ENCODE data around the gene ATP1A4.

GRCh38 chr1:160208557-160209320 lies 57.3 kb downstream of the ATP1A4 start:
- TF ChIP-seq SMAD1 (IDR thresholded peaks at IDR 0.05; ENCODE audit: low read depth, partially characterized antibody) (no peak), ZBTB40 (IDR thresholded peaks at IDR 0.05; ENCODE audit: borderline replicate concordance) (no peak), TCF12 (IDR thresholded peaks at IDR 0.05; ENCODE audit: low read depth, low read length) (no peak), CTCF (IDR thresholded peaks at IDR 0.05 in 2 of 3, conservative IDR thresholded peaks at IDR 0.05 in 1 of 3; ENCODE audit: control insufficient read depth in 2 of 3, extremely low read depth in 1 of 3, insufficient read depth in 1 of 3, low read depth in 3 of 3, low read length in 3 of 3) (no peak), MLLT1 (IDR thresholded peaks at IDR 0.05) (no peak), POLR2A (IDR thresholded peaks at IDR 0.05; ENCODE audit: low read depth, low read length) (no peak), RAD51 (IDR thresholded peaks at IDR 0.05) (no peak)
